B cell (primary cell): ENCODE results near the gene PPP4R1.

Experiments used
- EZH2 ChIP-seq: IDR thresholded peaks from 2 replicates; pipeline ENCODE4 v1.6.1; 2012; ENCODE audit warnings: borderline replicate concordance, low read depth, mild to moderate bottlenecking, moderate library complexity, low read length; ENCODE audit not compliant: insufficient read depth, poor library complexity, severe bottlenecking
- TF ChIP-seq, protein P1 (sequence below): fragments of 200-600 bp; IDR thresholded peaks from one replicate; pipeline ENCODE4 v1.8.0; 2022; ENCODE audit warnings: antibody characterized with exemption, mild to moderate bottlenecking

DNA sequence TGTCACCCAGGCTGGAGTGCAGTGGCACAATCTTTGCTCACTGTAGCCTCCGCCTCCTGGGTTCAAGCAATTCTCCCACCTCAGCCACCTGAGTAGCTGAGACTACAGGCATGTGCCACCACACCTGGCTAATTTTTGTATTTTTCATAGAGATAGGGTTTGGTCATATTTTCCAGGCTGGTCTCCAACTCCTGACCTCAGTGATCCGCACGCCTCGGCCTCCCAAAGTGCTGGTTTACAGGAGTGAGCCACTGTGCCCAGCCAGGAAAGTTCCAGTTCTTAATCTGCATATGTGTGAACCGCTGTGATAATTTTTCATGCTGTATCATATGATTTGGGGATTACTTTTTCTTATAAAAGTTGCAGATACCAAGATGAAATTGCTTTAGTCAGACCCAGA is 14.6 kb upstream of the PPP4R1 start:
- TF ChIP-seq, protein P1, sequence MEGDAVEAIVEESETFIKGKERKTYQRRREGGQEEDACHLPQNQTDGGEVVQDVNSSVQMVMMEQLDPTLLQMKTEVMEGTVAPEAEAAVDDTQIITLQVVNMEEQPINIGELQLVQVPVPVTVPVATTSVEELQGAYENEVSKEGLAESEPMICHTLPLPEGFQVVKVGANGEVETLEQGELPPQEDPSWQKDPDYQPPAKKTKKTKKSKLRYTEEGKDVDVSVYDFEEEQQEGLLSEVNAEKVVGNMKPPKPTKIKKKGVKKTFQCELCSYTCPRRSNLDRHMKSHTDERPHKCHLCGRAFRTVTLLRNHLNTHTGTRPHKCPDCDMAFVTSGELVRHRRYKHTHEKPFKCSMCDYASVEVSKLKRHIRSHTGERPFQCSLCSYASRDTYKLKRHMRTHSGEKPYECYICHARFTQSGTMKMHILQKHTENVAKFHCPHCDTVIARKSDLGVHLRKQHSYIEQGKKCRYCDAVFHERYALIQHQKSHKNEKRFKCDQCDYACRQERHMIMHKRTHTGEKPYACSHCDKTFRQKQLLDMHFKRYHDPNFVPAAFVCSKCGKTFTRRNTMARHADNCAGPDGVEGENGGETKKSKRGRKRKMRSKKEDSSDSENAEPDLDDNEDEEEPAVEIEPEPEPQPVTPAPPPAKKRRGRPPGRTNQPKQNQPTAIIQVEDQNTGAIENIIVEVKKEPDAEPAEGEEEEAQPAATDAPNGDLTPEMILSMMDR = no peak
- no peak for TF ChIP-seq EZH2
